GM12878 (cell line): ENCODE results near the gene GAREM2. TPM values are rescaled to one million over a fixed set of nuclear protein-coding genes. Genes with fewer than 3 reads are reported as not detected.

Source experiments
- ATAC-seq: fragments of 200-7000 bp; cut with Tn5 transposase; 3 replicates; pipeline ENCODE4 v1.9.1; 2020; ENCODE audit warnings: mild to moderate bottlenecking, moderate library complexity
- BruUV-seq: library from RNA; stranded (reverse); fragments of 400-500 nt; replicated peaks from 2 replicates; lab custom pipeline; 2021; lab: Mats Ljungman, UMichigan
- CTCF ChIA-PET: fragments of 300-600 bp; sonication (Branson Sonifier 250); formaldehyde crosslinking; extraction: SDS; loops from one replicate; lab custom pipeline; 2021; ENCODE audit warnings: inconsistent platforms; lab: Yijun Ruan, JAX
- POLR2A ChIA-PET: fragments of 350-600 bp; formaldehyde crosslinking; extraction: SDS; loops from one replicate; lab custom pipeline; 2021; ENCODE audit warnings: inconsistent platforms; lab: Charles Lee
- RAD21 ChIA-PET: fragments of 300-600 bp; sonication (Branson Sonifier 250); formaldehyde crosslinking; loops from one replicate; lab custom pipeline; 2023; ENCODE audit warnings: antibody characterized with exemption; ENCODE audit not compliant: unreplicated experiment; lab: Charles Lee
- SMC1A ChIA-PET: fragments of 300-600 bp; sonication (Branson Sonifier 250); formaldehyde crosslinking; loops from one replicate; lab custom pipeline; 2023; ENCODE audit not compliant: unreplicated experiment, uncharacterized antibody; lab: Charles Lee
- DNase-seq: peaks from one replicate; pipeline ENCODE4 v3.0.0-alpha.2; 2011; ENCODE audit warnings: low read depth, low spot score
- FAIRE-seq: peaks from 3 replicates; lab custom pipeline; 2011; peaks lifted over from hg19 to GRCh38; lab: Jason Lieb, UNC
- H2AFZ ChIP-seq: 2 replicates; pipeline ENCODE4 v1.6.0; 2011; ENCODE audit warnings: low read depth, low read length, control low read depth; ENCODE audit not compliant: control insufficient read depth
- H3K27ac ChIP-seq: 2 replicates; pipeline ENCODE4 v1.5.1; 2011; ENCODE audit warnings: control low read depth; ENCODE audit not compliant: control insufficient read depth, insufficient read depth
- H3K27me3 ChIP-seq, 2 experiments: replicated peaks in 1 of 2; 2 replicates each; pipeline versions ENCODE4 v1.6.0 to v1.6.1; 2011; ENCODE audit warnings: low read length in 1 of 2; ENCODE audit not compliant: control insufficient read depth in 2 of 2, insufficient read depth in 2 of 2
- H3K36me3 ChIP-seq, 2 experiments: 2 replicates each; pipeline ENCODE4 v1.5.1; 2011; ENCODE audit warnings: low read length in 1 of 2; ENCODE audit not compliant: control insufficient read depth in 2 of 2, insufficient read depth in 2 of 2
- H3K4me1 ChIP-seq: 2 replicates; pipeline ENCODE4 v1.6.1; 2011; ENCODE audit warnings: mild to moderate bottlenecking, low read length, moderate library complexity, mixed read lengths; ENCODE audit not compliant: control insufficient read depth, insufficient read depth
- H3K4me2 ChIP-seq: 2 replicates; pipeline ENCODE4 v1.6.0; 2011; ENCODE audit warnings: control low read depth; ENCODE audit not compliant: control insufficient read depth, insufficient read depth
- H3K4me3 ChIP-seq: fragments of 200-600 bp; sonication (generic); 2 replicates; pipeline ENCODE4 v1.5.1; 2016
- H3K79me2 ChIP-seq: 2 replicates; pipeline ENCODE4 v1.6.0; 2011; ENCODE audit warnings: low read length; ENCODE audit not compliant: control insufficient read depth, insufficient read depth
- H3K9ac ChIP-seq: 2 replicates; pipeline ENCODE4 v1.8.0; 2011; ENCODE audit warnings: low read length, control low read depth, mixed read lengths; ENCODE audit not compliant: control insufficient read depth, insufficient read depth
- H3K9me3 ChIP-seq: replicated peaks from 3 replicates; pipeline ENCODE4 v1.5.1; 2011; ENCODE audit warnings: mild to moderate bottlenecking, low read length; ENCODE audit not compliant: control insufficient read depth, insufficient read depth
- H4K20me1 ChIP-seq: 2 replicates; pipeline ENCODE4 v1.6.0; 2011; ENCODE audit not compliant: control insufficient read depth, insufficient read depth
- ASH2L ChIP-seq: fragments of 300-600, 200-600 bp; sonication (generic); IDR thresholded peaks from 2 replicates; pipeline ENCODE4 v1.6.1; 2017; ENCODE audit warnings: low read depth, mild to moderate bottlenecking, borderline replicate concordance
- CBX5 ChIP-seq: sonication (generic); IDR thresholded peaks from 2 replicates; pipeline ENCODE4 v1.6.1; 2016; ENCODE audit warnings: low read depth, moderate library complexity, mild to moderate bottlenecking, inconsistent platforms
- CEBPB ChIP-seq, 2 experiments: fragments of 150-350 bp in 1 of 2; IDR thresholded peaks; 2 replicates each; pipeline ENCODE4 v1.6.1; 2012 to 2014; ENCODE audit warnings: low read depth in 2 of 2, low read length in 2 of 2, borderline replicate concordance in 1 of 2, inconsistent platforms in 1 of 2
- IKZF1 ChIP-seq: fragments of 450-650 bp; conservative IDR thresholded peaks from 2 replicates; pipeline ENCODE4 v1.6.1; 2017; ENCODE audit warnings: antibody characterized with exemption, mild to moderate bottlenecking
- IKZF2 ChIP-seq, 2 experiments: fragments of 450-650 bp; IDR thresholded peaks; 2 replicates each; pipeline ENCODE4 v1.6.1; 2017; ENCODE audit warnings: mild to moderate bottlenecking in 2 of 2, moderate library complexity in 2 of 2
- NR2C2 ChIP-seq: IDR thresholded peaks from 2 replicates; pipeline ENCODE4 v1.6.1; 2011; ENCODE audit warnings: borderline replicate concordance, low read depth; ENCODE audit not compliant: control insufficient read depth, insufficient read length
- NR2F1 ChIP-seq: fragments of 450-650 bp; conservative IDR thresholded peaks from 2 replicates; pipeline ENCODE4 v1.6.1; 2017; ENCODE audit warnings: mild to moderate bottlenecking
- SPI1 ChIP-seq: IDR thresholded peaks from 2 replicates; pipeline ENCODE4 v1.6.1; 2011; ENCODE audit warnings: low read depth, mild to moderate bottlenecking, low read length, moderate library complexity, borderline replicate concordance; ENCODE audit not compliant: insufficient read depth
- TCF12 ChIP-seq: IDR thresholded peaks from 2 replicates; pipeline ENCODE4 v1.6.1; 2011; ENCODE audit warnings: low read depth, mild to moderate bottlenecking, low read length
- WGBS: methylation state at CpG from one replicate; pipeline ENCODE4 v1.1.6; 2016; ENCODE audit warnings: low lambda C conversion rate; ENCODE audit not compliant: insufficient replicate concordance, insufficient coverage; ENCODE audit errors: missing lambda C conversion rate; 5-methylcytosine and 5-hydroxymethylcytosine counted together
- in situ Hi-C: fragments of 300-500 bp; cut with MboI; formaldehyde crosslinking; loops from 9 replicates; pipeline ENCODE4 v1.14.3; 2018; ENCODE audit warnings: mixed read lengths
- intact Hi-C: fragments of 100-400 bp; cut with micrococcal nuclease; formaldehyde crosslinking; loops from one replicate; pipeline ENCODE4 v1.14.2; 2022; ENCODE audit not compliant: unreplicated experiment
- polyA plus RNA-seq, 11 experiments: library from polyadenylated mRNA; depleted of rRNA in 4 of 11; unstranded in 6 of 11; stranded (reverse) in 5 of 11; fragments of >200 nt; fragmentation: Nextera tagmentation in 4 of 11; fragmentation: Illumina TruSeq in 1 of 11; extraction: Ambion mirVana in 4 of 11; extraction: Trizol in 1 of 11; gene quantifications; 1 replicate in 1 of 11; 2 replicates in 10 of 11; pipeline versions ENCODE4 v1.2.1 to v1.2.3, GENCODE V29; 2011 to 2016; ENCODE audit warnings: inconsistent platforms in 2 of 11, missing spikeins in 2 of 11, low read depth in 1 of 11
- total RNA-seq, 4 experiments: library from RNA; depleted of rRNA in 3 of 4; stranded (reverse); fragments of >200 nt in 3 of 4; fragmentation: Illumina TruSeq in 1 of 4; extraction: Trizol in 1 of 4; gene quantifications; 2 replicates each; pipeline versions ENCODE4 v1.2.1 to v1.2.3, GENCODE V29; 2013 to 2021
- TF ChIP-seq, protein P1 (sequence below): fragments of 450-650 bp; formaldehyde crosslinking; IDR thresholded peaks from 2 replicates; pipeline ENCODE4 v1.4.0; 2020; ENCODE audit warnings: mild to moderate bottlenecking, moderate library complexity
- TF ChIP-seq, protein P2 (sequence below): IDR thresholded peaks from 2 replicates; pipeline ENCODE4 v1.6.1; 2012; ENCODE audit warnings: low read depth, low read length, improper control_type of control experiment
- TF ChIP-seq, protein P3 (sequence below): fragments of 450-650 bp; formaldehyde crosslinking; IDR thresholded peaks from 2 replicates; pipeline ENCODE4 v1.5.0; 2022; ENCODE audit warnings: mild to moderate bottlenecking, missing genetic modification characterization

The GAREM2 gene
- total and polyA plus RNA-seq, 10 of the 15 experiments (the other 5 are each of a cell fraction or from before 2014, with no cell fraction given), result 0.06 to 1.4 (median 0.44) TPM

DNA sequence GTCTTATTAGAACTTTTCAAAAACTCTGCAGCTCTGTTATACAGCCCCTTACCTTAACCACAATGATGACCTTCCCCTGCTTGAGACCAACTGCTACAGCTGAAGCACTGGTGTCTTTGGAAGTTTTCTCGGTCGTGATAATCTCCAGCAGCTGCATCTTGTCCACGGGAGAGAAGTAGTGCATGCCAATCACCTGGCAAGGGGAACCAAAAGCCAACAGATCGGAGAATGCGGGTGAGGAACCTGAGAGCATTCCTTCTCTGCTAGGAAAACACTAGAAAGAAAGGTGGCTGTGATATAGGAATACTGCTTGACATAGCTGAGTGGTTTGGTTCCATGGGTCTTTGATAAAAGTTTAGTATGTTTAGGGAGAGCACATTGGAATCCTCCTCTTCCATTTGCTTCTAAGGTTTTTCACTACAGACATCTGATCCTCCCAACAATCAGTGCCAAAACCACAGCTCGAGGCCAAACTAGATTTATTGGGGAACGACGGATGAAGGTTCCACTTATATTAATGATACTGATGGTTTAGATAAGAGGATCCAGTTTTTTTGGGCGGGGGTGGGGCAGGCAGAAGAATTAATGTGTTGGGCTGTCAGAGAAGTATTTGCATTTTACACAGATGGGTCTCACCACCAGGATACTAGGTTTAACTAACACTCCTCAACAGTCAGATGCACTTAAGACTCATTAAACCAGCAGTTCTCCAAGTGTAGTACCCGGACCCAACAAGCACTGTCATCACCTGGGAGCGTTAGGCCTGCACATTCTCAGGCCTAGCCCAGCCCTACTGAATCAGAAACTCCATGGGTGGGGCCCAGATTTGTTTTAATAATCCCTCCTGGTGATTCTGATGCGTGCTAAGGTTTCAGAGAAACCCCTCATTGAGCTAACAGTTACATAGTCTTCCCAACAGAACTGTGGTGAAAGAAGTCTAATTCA, 22.4 kb downstream of the GAREM2 start (continued):
- TF ChIP-seq, protein P1, sequence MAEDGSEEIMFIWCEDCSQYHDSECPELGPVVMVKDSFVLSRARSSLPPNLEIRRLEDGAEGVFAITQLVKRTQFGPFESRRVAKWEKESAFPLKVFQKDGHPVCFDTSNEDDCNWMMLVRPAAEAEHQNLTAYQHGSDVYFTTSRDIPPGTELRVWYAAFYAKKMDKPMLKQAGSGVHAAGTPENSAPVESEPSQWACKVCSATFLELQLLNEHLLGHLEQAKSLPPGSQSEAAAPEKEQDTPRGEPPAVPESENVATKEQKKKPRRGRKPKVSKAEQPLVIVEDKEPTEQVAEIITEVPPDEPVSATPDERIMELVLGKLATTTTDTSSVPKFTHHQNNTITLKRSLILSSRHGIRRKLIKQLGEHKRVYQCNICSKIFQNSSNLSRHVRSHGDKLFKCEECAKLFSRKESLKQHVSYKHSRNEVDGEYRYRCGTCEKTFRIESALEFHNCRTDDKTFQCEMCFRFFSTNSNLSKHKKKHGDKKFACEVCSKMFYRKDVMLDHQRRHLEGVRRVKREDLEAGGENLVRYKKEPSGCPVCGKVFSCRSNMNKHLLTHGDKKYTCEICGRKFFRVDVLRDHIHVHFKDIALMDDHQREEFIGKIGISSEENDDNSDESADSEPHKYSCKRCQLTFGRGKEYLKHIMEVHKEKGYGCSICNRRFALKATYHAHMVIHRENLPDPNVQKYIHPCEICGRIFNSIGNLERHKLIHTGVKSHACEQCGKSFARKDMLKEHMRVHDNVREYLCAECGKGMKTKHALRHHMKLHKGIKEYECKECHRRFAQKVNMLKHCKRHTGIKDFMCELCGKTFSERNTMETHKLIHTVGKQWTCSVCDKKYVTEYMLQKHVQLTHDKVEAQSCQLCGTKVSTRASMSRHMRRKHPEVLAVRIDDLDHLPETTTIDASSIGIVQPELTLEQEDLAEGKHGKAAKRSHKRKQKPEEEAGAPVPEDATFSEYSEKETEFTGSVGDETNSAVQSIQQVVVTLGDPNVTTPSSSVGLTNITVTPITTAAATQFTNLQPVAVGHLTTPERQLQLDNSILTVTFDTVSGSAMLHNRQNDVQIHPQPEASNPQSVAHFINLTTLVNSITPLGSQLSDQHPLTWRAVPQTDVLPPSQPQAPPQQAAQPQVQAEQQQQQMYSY (CRISPR knock-in tag), result no peak
- TF ChIP-seq NR2F1 (no peak), SPI1 (no peak), CEBPB (IDR thresholded peaks at IDR 0.05; ENCODE audit: borderline replicate concordance in 1 of 2, low read depth in 2 of 2, low read length in 2 of 2) (no peak), ASH2L (no peak)

DNA sequence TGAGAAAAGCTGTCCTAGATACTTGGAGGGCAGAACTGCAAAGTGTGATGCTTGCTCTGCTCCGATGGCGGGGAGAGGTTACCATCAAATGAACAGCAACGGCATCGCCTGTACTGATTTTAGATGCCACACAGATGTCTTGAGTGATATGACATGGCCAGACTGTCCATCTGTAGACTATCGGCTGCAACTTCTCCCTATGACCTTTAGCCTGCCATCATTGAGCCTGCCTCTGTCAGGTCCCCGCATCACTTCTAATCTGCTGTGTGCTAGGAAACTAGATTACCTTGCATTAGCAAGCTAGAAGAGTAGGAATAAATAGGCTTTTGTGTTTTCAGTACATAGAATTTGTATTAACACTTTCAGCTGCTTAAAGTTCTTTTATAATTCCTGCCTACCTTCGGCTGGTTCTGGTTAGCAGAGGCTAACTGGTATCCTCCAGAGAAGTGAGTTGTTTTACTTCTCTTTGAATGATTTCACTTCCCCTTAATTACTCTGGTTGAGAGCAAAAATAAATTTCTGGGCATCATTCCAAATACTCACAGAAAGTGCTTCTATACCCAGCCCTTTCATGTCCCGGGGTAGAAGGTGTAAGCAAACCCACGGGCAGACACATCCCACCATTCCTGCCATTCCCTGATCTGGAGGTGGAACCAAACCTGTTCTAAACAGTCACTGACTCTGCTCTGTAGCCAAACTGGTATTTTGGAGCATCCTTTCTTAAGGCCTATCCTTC, 24.0 kb downstream of the GAREM2 start:
- POLR2A ChIA-PET, result no interaction called here
- DNase-seq (peak; percentile 46), FAIRE-seq (peak; percentile 74), ATAC-seq (peak; percentile 91)
- Histone ChIP-seq H3K79me2 (no peaks in the 10 kb centered on the region), H3K27me3 (no peaks in the 10 kb centered on the region), H4K20me1 (no peaks in the 10 kb centered on the region), H3K9ac (no peak overlapping the region), H3K4me1 (peaks cover 7% of the 10 kb centered on the region; the same call in 1 of the 2 replicates), H3K27ac (no peak overlapping the region), H3K9me3 (peaks cover 16% of the 10 kb centered on the region), H3K4me2 (no peak overlapping the region), H3K4me3 (no peak overlapping the region), H3K36me3 (peaks cover 17 to 70% of the 10 kb centered on the region in 2 experiments; a peak in 3 of 4 replicates), H2AFZ (no peak overlapping the region)
- SMC1A ChIA-PET, result no interaction called here
- BruUV-seq, result no TSS peak
- CTCF ChIA-PET, result interaction anchor here (1.5 kb wide), 1 partner anchor 12 kb away, joined by 5 read pairs; no protein-coding TSS in a partner anchor
- 67% methylated on average over 9 of the region's 9 CpGs for WGBS
- in situ Hi-C loops (no loop called here), intact Hi-C loops (no loop called here)
- RAD21 ChIA-PET, result no interaction called here
- TF ChIP-seq NR2C2 (no peak), IKZF1 (peak; percentile 51; the same call in 1 of the 2 replicates), CEBPB (IDR thresholded peaks at IDR 0.05; ENCODE audit: borderline replicate concordance in 1 of 2, low read depth in 2 of 2, low read length in 2 of 2) (no peak), CBX5 (peak; percentile 97), TCF12 (no peak), IKZF2 (IDR thresholded peaks at IDR 0.05) (peak; percentile 54 to 60; a peak in 3 of 4 replicates)
- TF ChIP-seq, protein P2, sequence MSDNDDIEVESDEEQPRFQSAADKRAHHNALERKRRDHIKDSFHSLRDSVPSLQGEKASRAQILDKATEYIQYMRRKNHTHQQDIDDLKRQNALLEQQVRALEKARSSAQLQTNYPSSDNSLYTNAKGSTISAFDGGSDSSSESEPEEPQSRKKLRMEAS, result no peak
- TF ChIP-seq, protein P3, sequence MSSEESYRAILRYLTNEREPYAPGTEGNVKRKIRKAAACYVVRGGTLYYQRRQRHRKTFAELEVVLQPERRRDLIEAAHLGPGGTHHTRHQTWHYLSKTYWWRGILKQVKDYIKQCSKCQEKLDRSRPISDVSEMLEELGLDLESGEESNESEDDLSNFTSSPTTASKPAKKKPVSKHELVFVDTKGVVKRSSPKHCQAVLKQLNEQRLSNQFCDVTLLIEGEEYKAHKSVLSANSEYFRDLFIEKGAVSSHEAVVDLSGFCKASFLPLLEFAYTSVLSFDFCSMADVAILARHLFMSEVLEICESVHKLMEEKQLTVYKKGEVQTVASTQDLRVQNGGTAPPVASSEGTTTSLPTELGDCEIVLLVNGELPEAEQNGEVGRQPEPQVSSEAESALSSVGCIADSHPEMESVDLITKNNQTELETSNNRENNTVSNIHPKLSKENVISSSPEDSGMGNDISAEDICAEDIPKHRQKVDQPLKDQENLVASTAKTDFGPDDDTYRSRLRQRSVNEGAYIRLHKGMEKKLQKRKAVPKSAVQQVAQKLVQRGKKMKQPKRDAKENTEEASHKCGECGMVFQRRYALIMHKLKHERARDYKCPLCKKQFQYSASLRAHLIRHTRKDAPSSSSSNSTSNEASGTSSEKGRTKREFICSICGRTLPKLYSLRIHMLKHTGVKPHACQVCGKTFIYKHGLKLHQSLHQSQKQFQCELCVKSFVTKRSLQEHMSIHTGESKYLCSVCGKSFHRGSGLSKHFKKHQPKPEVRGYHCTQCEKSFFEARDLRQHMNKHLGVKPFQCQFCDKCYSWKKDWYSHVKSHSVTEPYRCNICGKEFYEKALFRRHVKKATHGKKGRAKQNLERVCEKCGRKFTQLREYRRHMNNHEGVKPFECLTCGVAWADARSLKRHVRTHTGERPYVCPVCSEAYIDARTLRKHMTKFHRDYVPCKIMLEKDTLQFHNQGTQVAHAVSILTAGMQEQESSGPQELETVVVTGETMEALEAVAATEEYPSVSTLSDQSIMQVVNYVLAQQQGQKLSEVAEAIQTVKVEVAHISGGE, result no peak
